GM13977 (cell line): ENCODE data around the gene SELENOM.

Experiments
- DNase-seq: peaks from one replicate; pipeline ENCODE4 v3.0.0; 2012; ENCODE audit warnings: low spot score
- CTCF ChIP-seq: IDR thresholded peaks from 2 replicates; pipeline ENCODE4 v1.5.1; 2012; ENCODE audit warnings: mild to moderate bottlenecking, control low read depth; ENCODE audit not compliant: insufficient read depth; ENCODE audit errors: extremely low read depth, missing control alignments
- in situ Hi-C: fragments of 300-500 bp; cut with MboI; formaldehyde crosslinking; loops from one replicate; pipeline ENCODE4 v1.12.0; 2022; ENCODE audit warnings: low sequenced_read_pairs, low pct_unique_long_range_greater_than_20kb, mixed read lengths, inconsistent platforms; ENCODE audit not compliant: unreplicated experiment

SELENOM gene

GRCh38 chr22:31123292-31123602 lies 15.9 kb upstream of the SELENOM start:
- TF ChIP-seq CTCF = no peak
- DNase-seq = no peak
- in situ Hi-C loops = no loop called here

- no peak for TF ChIP-seq CTCF
- no peak for DNase-seq
- in situ Hi-C loops = no loop called here
Observed at GRCh38 chr22:31122532-31123291, 15.3 kb upstream of the SELENOM start, which contains the start of gene INPP5J. TSS of gene INPP5J (plus strand) at chr22:31122966. CDS start at chr22:31123015, 49 bp downstream.

GRCh38 chr22:31122196-31122531 lies 14.8 kb upstream of the SELENOM start:
- no peak for TF ChIP-seq CTCF
- no peak for DNase-seq
- in situ Hi-C loops = no loop called here

- in situ Hi-C loops = no loop called here
- no peak for TF ChIP-seq CTCF
- DNase-seq = no peak
Observed at GRCh38 chr22:31121403-31121802, 14.0 kb upstream of the SELENOM start.

GRCh38 chr22:31120642-31121041 lies 13.3 kb upstream of the SELENOM start:
- no peak for DNase-seq
- TF ChIP-seq CTCF = no peak
- in situ Hi-C loops = no loop called here

- no peak for TF ChIP-seq CTCF
- no peak for DNase-seq
- in situ Hi-C loops = no loop called here
Observed at GRCh38 chr22:31120230-31120629, 12.9 kb upstream of the SELENOM start.

- no peak for DNase-seq
- in situ Hi-C loops = no loop called here
- TF ChIP-seq CTCF = no peak
Observed at GRCh38 chr22:31119026-31119717, 11.8 kb upstream of the SELENOM start.
